Ecto neural progenitor cell (in vitro differentiated cells): ENCODE data around the gene C5.
A peak's percentile ranks its signal among the peaks of the same experiment; 100 is the strongest.
"Not testable (repeated sequence)": the region's sequence is repeated elsewhere in the genome, so short reads cannot be mapped to it uniquely, and the experiment has no call there.

ENCODE experiments used
- DNase-seq: peaks from one replicate; pipeline ENCODE4 v3.0.0-alpha.2; 2018; ENCODE audit warnings: low spot score

C5 gene

DNA sequence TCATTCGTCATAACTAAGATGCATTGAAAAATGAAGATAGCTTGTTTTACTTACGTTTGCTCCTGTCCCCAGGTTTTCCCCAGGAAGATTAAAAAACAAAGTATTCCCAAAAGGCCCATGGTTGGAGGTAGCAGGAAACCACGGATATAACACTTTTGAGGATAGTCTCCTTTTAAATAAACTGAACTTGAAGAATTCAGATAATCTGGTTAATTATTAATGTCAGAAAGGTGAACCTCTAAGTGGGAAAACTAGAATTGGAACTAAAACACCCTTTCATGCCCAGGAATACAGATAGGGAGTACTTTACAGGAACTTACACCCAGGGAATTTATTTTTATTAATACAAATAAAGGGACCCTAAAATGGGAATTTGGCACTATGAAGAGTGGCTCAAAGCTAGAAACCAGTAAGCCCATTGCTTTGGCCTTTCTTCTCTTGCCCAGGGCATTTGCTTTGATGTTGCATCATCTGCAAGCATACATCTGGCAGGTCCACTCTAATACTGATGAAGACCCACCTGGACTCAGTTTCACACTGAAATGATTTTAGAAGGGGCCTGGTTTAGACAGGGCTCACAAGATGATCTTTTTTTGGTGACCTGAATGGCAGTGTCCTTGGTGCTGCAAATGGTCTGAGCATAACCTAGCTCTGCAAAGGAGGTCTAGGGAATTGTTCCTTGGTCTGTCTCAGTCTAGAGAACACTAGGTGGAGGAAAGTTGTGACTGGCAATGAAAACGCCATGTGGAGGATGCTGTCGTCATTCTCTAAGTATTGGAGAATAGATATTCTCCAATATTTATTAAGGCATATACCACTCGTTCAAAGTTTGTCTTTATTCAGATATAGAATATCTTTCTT is at the start of gene C5:
Gene C5, minus strand, starts transcription at position 148 of the 861 bp plus-strand sequence. Its CDS starts 29 bp downstream, at position 119.
- no peak for DNase-seq

DNA sequence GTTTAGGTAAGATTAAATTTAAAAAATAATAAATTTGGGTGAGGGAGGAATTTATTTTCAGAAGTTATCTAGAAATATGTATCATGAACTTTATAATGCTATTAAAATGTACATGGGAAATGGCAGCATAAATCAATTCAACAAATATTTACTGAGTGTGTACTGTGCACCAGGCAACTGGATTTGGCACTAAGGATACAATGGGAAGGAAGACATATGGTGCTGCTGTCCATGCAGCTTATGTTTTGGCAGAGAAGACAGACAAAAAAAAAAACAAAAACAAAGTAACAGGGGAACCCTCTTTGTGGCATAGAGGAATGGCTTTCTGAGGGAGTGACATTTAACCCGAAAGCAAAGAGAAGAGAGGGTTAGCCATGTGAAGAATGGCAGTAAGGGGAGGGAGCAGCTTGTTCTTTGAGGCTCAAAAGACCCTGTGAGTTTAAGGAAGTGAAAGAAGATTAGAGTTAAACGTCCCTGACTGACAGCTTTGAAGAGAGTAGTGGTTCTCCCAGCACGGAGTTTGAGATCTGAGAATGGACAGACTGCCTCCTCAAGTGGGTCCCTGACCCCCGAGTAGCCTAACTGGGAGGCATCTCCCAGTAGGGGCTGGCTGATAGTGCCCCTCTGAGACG is 48.6 kb upstream of the C5 start:
- no peak for DNase-seq

DNA sequence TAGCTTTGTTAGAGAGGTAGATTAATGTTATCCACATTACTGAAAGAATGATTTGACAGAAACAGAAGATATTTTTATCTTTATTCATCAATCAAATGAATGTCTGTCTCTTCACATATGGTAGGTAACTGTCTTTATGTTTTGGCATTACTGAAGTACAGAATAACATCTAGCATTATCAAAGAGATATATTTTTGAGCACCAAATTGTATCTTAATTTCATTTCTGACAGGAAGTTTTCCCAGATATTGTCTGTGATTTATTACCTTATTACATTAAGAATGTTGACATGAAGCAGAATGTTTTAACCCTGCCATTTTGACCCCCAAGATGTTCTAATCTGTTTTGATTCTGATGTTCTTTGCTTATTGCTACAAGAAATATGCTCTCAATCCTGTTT is 45.0 kb upstream of the C5 start:
- DNase-seq: no peak

DNA sequence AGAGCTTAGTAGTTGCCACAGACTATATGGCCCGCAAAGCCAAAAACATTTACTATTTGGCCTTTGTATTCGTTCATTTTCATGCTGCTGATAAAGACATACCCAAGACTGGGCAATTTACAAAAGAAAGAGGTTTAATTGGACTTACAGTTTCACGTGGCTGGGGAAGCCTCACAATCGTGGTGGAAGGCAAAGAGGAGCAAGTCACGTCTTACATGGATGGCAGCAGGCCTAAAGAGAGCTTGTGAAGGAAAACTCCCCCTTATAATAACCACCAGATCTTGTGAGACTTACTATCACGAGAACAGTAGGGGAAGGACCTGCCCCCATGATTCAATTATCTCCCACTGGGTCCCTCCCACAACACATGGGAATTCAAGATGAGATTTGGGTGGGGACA is 40.7 kb upstream of the C5 start:
- not testable (repeated sequence) for DNase-seq

DNA sequence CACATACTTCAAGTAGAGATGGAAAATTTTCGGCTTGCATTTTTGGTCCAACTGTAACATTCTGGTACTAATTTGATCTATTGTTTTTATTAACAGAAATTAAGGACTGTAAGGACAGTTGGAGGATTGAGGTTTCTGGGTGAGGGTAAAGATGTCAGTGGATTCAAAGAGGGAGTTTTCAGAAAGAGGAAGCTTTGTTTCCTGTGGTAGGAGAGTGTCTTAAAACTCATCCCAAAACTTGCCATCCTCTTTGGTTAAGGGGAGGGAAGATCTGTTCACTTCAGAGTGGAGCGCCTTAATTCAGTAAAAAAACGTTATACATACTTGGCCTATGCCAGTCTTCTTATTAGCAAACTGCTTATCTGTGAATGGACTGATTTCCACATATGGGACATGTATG is 38.5 kb upstream of the C5 start:
- no peak for DNase-seq

DNA sequence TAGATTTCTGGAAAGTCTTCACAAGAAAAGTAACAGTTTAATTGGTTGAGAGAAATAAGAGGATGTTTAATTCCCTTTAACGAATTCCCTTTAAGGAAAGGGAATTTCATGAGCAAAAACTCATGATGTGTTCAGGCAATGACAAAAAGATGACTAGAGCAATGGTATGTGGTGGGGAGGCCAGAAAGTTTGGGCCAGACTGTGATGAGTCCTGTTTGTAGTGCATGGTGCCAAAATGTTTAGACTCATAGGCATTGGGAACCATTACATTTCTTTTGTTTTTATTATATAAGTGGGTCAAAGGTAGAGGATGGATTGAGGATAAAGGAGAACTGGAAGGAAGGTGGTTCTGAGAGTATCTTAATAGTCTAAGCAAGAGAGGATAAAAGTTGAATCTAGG is 35.6 kb upstream of the C5 start:
- DNase-seq: no peak

GRCh38 chr9:121082075-121082474 is 32.0 kb upstream of the C5 start:
- no peak for DNase-seq

GRCh38 chr9:121075251-121076036 is 25.4 kb upstream of the C5 start:
- DNase-seq: no peak

DNA sequence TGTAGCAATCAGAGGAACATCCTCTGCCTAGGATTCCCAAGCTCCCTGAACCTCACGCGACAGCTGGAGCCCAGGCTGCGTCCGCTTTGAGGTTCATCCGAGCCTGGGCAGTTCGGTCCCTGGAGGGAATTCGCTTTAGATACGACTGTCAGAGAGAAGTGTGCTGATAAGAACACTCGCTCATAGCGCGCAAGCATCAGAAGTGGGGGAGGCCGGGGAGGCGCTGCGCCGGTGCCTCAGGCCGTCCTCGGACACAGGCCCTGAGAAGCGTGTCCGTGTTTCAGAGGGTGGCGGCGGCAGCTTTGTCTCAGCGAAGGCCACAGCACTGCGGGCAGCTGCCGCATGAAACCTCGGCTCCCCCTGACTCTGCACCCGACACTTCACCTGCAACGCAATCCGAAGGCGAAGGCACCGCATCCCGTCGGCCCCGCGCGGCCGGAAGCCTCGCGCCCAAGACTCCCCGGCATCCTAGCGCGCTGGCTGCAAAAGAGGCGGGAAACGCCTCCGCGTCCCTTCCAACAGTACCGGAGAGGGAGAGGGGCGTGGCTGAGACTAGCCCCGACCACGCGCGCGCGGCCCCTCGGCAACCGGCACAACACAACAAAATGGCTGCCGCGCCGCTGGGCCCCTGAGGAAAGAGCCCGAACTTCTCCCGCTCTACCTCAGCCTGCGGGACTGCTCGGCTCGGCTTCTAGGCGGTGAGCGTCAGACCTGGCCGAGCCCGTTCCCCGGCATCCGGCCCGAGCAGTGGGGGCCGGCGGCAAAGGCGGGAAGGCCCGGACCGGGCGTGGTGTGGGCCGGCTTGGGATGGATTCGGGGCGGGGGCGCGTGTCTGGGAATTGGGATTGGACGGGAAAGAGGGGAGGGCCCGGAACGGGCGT is 24.5 kb upstream of the C5 start, which contains the start of gene CNTRL:
Gene CNTRL, plus strand, starts transcription at position 586 of the 881 bp plus-strand sequence. CDS start 13,372 bp downstream, outside the sequence.
- DNase-seq: peak; percentile 94

GRCh38 chr9:121073038-121073437 is 23.0 kb upstream of the C5 start:
- no peak for DNase-seq

- no peak for DNase-seq
Observed at GRCh38 chr9:121071756-121072421, 21.8 kb upstream of the C5 start.

DNA sequence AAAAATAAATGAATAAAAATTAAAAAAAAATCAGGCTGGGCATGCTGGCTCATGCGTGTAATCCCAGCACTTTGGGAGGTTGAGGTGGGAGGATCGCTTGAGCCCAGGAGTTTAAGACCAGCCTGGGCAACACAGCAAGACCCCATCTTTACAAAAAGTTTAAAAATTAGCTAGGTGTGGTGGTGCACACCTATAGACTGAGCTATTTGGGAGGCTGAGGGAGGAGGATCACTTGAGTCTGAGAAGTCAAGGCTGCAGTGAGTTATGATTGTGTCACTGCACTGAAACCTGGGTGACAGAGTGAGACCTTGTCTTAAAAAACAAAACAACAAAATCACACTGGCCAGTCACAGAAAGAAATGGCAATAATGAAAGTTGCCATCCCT is 21.3 kb upstream of the C5 start:
- no peak for DNase-seq

- no peak for DNase-seq
Observed at GRCh38 chr9:121069396-121069795, 19.3 kb upstream of the C5 start.

DNA sequence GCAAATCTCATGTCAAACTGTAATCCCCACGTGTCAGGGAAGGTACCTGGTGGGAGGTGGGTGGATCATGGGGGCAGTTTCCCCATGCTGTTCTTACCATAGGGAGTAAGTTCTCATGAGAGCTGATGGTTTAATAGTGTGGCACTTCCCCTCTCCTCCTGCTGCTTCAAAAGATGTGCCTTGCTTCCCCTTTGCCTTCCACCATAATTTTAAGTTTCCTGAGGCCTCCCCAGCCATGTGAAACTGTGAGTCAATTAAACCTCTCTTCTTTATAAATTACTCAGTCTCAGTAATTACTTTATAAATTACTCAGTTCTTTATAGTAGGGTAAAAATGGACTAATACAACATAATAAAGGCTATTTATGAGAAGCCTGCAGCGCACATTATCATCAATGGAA is 17.6 kb upstream of the C5 start:
- no peak for DNase-seq

- no peak for DNase-seq
Observed at GRCh38 chr9:121066850-121067249, 16.8 kb upstream of the C5 start.

GRCh38 chr9:121059998-121060636 is 10.0 kb upstream of the C5 start:
- DNase-seq: no peak

DNA sequence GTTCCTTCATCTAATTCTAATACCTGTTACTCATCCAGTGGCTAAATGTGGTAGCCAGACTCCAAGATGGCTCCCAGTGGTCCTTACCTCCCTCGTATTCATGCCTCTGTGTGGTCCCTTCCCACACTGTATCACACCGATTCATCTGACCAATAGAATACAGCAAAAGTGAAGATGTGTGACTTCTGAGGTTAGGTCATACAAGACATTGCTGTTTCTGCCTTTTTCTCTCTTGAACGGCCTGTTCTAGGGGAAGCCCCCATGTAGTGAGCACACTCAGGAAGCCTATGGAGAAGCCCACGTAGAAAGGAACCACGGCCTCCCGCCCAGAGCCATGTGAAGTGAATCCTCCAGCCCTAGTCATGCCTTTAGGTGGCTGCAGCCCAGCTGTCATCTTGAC is 9.4 kb upstream of the C5 start:
- no peak for DNase-seq

DNA sequence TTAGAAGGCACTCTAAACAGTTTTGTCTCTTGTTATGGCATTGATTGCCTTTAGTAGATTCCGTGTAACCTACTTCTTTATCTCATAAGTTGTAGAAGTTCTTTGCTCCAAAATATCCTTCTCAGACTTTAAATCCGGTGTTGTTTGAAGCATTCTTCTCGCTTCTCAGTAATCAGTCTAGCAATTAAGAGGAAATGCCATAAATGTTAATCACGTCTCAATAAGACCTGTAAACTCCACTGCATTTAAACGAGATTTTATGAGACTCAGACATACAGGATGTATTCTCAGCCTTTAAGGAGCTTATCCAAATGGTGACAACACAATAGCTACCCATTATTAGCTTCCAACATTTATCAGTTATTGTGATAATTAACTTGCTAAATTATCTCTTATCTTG is 7.7 kb upstream of the C5 start:
- no peak for DNase-seq

DNA sequence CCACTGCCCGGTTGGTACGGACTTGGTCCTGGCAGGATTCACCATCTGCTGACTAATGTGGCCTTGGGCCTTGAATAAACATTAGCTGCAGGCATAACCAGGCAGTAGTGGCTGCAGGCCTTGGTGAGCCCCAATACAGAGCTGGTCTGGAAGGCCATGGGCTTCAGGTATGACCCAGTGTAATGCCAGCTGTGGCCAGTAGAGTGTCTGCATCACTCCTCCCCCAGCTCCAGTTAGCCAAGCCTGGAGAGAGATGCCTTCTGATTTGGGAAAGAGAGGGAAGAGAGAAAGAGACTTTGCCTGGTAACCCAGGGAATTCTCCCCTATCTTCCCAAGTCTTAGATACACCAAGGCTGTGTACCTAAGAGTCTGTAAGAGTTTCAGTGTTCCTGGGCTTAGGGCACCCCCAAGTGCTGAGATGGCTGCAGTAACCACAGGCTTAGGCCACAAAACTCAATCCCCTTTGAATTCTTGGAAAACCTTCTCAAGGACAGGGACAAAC is 5.6 kb upstream of the C5 start:
- DNase-seq: no peak

- no peak for DNase-seq
Observed at GRCh38 chr9:121053544-121053943, 3.5 kb upstream of the C5 start.
